HL-60/S4 (cell line): ENCODE data around the gene TSPO2.

ENCODE experiments used
- in situ Hi-C: fragments of 300-500 bp; cut with MboI; formaldehyde crosslinking; loops from 2 replicates; pipeline ENCODE4 v1.14.3; 2022; ENCODE audit warnings: low sequenced_read_pairs

TSPO2 gene

DNA sequence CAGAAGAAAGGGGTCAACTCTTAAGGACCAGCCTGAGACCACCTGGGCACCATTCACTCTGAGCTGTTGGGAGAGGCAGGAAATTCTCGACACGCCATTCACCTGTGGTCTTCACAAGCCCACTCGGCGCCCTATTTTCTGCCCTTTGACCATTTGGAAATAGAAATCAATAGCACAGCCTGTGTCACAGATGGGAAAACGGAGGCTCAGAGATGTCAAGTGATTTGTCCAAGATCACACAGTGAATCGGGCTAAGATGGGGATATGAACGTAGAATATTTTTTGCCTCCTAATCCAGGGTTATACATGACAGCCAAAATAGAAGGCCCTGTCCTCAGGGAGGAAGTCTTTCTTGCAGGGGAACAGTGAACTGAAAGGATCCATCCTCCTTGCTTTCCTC, 7.7 kb downstream of the TSPO2 start:
- in situ Hi-C loops, result no loop called here

DNA sequence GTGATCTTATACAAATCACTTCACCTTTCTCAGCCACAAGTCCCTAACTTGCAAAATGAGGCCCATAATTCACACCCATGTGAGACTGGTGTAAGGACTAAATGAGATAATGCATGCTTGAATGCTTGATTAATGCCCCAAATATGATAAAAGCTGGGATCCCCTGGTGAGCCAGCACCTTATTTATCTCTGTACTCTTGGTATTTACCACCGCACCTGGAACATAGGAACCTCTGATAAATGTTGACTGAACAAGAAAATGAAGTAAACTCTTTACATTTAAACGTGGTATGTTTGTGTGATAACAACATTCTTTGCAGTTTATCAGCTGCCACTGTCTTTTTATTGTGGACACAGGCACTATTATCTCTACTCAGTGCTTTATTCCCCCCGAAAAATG, 8.3 kb downstream of the TSPO2 start:
- in situ Hi-C loops, result no loop called here

DNA sequence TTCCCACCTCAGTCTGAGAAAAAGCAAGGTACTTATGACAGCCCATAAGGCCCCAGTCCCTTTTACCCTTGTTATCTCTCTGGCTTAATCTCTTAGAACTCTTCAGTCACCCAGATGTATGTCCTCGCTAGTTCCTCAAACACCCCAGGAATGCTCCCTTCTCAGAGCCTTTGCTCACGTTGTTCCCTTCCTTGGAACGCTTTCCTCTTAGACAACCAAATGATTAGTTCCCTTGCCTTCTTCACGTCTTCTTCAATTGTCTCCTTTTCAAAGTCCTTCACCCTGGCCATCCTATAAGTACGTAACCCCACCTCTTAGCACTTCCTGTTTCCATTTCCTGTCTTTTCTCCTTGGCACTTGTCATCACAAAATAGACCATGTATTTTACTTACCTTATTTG, 9.6 kb downstream of the TSPO2 start:
- in situ Hi-C loops, result no loop called here

DNA sequence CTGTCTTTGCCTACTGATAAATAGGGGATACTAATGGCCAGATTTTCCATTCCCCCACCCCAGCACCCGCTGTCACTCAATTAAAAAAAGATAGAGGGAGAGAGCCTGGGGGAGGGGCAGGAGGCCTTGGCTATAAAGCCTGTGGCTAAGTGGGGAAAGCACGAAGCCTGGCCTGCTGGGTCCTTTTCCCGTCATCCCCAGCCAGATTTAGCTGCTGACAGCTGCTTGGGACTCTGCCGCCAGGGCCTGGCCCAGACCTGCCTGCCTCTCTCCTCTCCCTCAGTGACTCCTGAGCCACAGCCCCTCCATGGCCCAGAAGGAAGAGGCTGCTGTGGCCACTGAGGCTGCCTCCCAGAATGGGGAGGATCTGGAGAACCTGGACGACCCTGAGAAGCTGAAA, 10.8 kb downstream of the TSPO2 start, which contains the start of gene APOBEC2:
Gene APOBEC2 (plus strand): TSS at position 162 of the 400 bp plus-strand sequence. CDS start 146 bp downstream, at position 308.
- in situ Hi-C loops, result no loop called here

DNA sequence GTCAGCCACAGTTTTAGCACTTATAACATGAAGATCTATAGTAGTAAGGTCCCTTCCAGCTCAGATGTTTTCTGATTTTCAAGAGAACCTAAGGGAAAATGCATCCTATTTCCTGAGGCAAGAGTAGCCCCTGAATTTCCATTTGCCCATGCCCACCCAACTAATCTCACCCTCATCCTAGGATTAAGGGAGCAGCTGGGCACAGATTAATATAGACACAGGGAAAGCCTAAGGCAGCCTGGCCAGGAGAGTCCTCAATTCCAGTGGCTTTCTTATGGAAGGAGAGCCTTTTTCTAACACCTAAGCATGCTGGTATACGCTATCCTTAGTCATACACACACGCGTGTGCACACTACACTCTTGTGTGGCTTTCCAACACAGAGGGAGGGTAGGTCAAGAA, 12.2 kb downstream of the TSPO2 start:
- in situ Hi-C loops, result no loop called here

DNA sequence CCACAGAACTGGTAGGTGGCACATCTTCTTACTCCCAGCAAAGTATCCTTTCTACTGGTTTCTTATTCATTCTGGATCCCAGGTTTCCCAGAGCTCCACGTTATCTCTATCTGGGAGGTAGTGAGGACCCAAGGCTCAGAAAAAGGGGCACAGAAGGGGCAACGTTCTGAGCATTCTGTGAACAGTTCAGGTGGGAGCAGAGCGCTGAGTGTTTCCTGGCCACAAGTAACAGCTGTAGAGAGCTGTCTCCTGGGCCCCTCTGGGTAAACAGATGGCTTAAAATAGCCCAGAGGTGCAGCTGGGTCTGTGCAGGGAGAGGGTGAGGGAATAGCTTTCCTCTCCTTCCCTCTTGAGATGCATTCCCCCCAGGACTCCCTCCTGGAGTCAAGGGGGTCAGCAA, 12.9 kb downstream of the TSPO2 start:
- in situ Hi-C loops, result no loop called here

DNA sequence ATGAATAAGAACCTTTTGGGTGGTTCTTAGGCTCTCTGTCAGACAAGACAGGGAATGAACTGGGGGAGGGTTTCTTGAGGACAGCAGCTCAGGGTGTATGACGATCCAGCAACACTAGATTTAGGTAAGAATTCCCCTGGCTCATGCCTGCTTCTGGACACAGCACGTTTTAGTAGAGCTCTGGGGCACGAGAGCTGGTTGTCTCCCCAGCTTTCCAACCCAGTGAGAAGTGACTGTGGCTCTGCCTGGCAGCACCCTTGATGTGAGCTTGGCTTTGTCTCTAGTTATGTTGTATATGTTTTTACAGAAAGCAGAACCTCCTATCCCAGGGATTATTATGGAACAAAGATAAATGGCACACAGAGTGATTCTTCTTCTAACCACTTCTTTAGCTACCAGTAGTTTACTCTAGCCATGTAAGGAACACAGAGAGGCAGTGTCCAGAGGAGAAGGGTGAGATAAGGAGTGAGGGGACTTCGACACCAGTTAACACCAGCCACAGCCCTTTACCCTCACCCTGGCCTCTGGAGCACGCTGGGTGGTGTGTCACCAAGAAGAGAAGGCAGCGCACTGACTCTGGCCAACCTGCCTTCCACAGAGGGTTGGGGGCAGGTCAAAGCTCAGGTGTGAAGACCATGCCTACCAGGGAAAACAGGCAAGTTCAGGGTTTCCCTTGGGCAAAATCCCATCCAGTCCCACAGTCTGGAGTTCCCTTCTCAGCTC, 14.7 kb downstream of the TSPO2 start:
- in situ Hi-C loops, result no loop called here

DNA sequence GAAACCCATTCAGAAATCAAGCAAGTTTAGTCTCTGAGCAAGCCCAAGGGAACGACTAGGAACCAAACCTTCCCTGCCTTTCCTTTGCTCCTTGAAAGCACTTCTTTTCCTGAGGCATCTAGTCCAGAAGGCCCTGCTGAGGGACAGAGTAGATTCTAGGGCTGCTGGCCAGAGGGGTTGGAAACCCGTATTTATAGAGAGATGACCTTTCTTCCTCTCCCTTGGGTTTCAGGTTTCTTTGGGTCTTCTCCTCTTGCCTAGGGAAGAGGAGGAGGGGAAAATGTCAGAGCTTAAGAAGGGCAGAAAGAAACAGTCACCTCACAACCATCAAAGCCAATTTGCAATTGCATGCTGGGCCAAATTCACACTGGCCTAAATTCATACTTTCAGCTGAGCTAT, 16.5 kb downstream of the TSPO2 start:
- in situ Hi-C loops, result no loop called here

DNA sequence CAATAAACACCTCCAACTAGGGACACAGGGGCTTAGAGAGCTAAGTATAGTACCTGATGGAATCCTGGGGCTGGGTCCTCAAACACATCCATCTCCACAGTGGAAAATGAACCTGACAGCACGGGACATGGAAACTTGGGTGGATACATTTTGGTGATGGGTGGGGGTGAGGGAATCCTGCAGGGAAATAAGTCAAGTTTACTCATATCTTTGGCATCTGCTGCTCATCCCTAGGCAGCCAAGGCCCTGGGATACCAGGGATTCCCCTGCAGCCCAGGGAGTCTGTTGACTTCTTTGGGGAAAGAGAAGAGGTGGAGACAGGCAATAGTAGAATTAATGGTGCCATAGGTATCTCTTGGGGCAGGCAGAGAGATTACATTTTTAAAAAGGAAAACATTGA, 17.3 kb downstream of the TSPO2 start:
- in situ Hi-C loops, result no loop called here

DNA sequence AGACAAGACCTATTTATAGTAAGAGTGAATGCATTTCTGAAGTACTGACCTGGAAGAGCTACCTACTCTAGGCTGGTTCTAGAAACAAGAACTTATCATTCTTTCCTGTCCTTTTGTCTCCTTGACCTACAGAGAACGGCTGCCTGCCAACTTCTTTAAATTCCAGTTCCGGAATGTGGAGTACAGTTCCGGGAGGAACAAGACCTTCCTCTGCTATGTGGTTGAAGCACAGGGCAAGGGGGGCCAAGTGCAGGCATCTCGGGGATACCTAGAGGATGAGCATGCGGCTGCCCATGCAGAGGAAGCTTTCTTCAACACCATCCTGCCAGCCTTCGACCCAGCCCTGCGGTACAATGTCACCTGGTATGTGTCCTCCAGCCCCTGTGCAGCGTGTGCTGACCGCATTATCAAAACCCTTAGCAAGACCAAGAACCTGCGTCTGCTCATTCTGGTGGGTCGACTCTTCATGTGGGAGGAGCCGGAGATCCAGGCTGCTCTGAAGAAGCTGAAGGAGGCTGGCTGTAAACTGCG, 19.0 kb downstream of the TSPO2 start:
- in situ Hi-C loops, result no loop called here

DNA sequence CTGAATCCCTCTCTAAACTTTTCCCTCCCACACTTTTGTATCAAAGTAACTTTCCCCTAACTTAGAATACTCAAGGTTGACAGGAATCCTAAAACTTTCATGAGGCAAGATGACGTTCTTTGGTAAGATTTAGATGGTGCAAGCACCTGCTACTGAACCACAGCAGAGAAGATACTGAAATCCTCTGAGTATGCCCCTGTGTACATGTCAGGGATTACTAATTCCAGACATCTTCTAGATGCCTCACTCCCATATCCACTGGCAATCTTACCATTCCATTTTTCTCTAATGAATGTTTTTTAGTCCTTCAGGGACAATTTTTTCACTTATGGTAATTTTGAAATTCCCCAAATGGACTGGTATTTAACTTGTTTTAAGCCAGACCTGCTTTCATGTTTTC, 19.8 kb downstream of the TSPO2 start:
- in situ Hi-C loops, result no loop called here

DNA sequence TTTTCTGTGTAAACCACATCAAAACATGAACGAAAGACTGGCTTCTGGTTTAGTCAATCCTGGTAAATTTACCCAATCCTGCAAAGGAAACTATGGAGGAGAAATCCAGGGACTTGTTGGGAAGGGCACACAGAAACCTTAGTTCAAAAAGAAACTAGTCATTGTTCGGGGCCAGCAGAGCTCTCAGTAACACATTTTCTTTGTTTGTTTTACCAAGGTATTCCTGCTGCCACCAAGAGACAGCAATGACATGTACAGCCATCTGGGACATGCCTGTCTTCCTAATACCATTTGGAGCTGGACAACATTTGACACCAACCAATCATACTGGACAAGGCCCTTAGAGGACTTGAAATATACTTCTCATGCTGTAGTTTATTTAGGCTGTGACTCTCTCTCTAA, 21.6 kb downstream of the TSPO2 start:
- in situ Hi-C loops, result no loop called here

DNA sequence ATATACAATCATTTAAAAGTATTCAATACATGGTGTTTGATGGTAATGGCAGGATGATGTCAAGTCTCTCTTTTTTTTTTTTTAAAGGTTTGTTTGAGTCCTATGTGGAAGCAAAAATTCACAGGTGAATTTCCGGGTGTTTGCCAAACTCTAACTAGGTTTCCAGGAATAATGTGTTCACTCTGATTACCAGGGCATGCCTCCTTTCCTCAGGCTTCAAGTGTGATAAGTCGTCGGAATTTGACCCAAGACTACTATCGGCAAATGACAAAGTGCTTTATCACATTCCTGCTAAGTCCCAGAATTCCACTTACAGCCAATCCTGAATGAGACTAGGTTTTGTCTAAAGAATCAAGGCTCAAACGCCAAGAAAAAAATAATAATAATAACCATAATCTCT, 22.6 kb downstream of the TSPO2 start:
- in situ Hi-C loops, result no loop called here

DNA sequence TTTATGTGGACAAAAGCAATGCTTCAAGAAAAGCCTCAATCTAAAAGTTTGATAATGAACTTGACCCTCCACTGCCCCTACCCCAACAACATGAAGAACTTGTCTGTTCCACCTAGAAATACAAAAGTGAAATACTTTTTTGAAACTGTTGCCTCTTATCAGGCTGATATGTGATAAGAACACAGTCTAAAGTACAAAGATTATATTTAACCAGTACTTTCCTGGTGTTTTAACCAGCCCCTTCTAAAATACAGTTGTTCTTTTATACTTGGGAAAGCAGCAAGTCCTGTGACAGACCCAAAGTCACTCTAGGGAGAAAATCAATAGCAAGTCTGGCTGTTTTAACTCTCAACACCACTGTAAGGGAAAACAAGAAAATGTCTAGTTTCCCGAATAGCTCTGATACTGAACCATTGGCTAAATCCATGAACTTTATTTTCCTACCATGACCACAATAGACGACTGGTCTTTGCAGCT, 23.3 kb downstream of the TSPO2 start:
- in situ Hi-C loops, result no loop called here

DNA sequence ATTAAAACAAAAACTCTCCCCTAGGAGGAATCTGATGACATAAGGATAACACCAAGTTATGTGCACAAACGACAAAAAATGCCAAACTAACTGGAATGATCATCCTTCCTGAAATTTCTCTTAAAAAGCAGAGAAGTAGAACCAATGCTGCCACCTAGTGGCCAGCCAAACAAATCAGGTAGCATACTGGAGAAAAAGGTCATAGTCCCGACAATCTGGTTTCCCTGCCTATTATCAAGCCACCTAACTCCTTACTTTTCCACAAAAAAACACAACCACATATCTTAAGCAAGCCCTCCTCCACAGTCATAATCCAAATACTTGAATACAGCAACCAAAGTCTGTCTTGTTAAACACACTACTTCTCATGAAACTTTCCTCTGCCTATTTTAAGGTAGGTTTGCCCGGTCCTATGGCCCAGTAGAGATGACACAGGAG, 24.6 kb downstream of the TSPO2 start:
- in situ Hi-C loops, result no loop called here

DNA sequence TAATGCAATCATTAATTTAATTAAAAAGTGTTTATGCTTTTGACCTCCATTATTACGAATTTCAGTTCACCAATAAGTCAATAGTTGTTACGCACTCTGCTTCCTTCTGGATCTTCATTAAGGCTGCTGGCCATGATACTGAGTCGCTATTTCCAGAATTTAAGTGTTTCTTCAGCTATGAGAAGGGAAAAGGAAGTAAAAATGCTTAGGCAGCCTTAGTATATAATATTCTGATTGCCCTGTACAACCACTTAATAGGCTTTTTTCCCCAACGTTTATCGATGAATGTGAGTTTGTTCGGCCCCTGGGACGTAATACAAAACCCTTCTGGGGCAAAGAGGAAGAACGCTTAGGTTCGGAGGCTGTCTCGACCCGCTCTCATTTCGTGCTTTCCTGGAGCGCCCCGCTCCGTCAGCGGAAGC, 29.2 kb downstream of the TSPO2 start:
- in situ Hi-C loops, result loop anchor here (10.0 kb wide), 1 partner anchor 113 kb away; no protein-coding TSS in a partner anchor

DNA sequence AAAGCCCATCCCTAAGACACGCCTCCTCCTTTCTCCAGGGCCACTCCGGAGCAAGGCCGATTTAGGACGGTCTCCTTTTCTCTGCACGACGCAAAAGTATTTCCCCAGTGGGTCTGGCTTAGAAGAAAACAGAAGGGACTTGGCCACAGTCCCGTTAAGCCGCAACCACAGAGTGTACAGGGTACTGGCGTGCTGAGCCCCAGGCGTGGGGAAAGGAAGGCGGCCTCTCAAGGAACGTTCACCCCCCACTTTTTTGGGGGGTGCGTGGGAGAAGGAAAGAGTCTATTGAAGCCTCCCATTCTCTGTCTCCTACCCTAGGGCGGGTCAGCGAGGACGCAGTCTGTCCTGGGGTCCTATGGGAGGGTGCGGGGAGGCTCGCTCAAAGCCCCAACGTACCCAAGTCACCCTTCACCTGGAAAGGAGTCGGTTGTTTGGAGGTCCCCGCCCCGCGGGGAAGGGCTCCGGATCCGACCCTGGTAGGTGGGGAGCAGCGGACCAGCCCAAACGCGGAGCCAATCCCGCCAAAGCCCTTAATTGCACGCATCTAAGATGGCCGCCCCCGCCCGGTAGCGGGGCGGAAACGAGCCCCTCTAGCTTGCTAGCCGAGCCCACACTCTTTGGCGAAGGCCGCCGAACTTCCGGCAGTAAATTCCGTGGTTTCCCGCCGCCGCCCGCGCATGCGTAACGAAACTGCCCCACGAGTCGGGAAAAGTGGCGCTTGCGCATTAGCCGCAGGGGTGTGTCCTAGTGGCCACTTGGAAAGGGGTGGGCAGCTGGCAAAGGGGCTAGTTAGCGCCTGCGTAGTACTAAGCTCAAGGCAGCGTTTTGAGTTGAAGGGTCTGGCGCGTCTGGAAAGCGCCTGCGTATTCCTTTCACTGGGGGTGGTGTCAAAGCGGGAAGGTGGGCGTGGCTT, 29.9 kb downstream of the TSPO2 start, which contains the start of gene OARD1:
Gene OARD1 (minus strand): TSS at position 434 of the 913 bp plus-strand sequence. CDS start 722 bp downstream, outside the sequence.
- in situ Hi-C loops, result loop anchor here (10.0 kb wide), 1 partner anchor 113 kb away; no protein-coding TSS in a partner anchor

DNA sequence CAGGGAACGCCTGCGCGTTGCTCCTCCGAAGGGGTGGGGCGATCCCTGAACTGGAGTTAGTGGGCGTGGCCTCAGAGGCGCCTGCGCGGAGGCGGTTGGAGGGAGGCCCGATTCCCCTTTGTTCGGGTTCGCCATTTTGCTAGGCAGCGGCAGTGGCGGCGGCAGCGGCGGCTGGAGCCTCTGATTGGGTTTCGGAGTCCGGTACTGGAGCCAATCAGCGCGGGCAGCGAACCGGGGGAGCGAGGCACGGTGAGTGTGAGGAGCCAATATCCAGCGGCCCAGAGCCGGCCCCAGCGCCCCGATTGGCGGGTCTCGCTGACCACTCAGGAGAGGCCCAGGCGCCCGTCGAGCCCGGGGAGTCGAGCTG, 30.6 kb downstream of the TSPO2 start, which contains the start of gene NFYA:
Gene NFYA (plus strand): TSS at position 139 of the 367 bp plus-strand sequence. CDS start 6,116 bp downstream, outside the sequence.
- in situ Hi-C loops, result loop anchor here (10.0 kb wide), 1 partner anchor 112 kb away; no protein-coding TSS in a partner anchor

DNA sequence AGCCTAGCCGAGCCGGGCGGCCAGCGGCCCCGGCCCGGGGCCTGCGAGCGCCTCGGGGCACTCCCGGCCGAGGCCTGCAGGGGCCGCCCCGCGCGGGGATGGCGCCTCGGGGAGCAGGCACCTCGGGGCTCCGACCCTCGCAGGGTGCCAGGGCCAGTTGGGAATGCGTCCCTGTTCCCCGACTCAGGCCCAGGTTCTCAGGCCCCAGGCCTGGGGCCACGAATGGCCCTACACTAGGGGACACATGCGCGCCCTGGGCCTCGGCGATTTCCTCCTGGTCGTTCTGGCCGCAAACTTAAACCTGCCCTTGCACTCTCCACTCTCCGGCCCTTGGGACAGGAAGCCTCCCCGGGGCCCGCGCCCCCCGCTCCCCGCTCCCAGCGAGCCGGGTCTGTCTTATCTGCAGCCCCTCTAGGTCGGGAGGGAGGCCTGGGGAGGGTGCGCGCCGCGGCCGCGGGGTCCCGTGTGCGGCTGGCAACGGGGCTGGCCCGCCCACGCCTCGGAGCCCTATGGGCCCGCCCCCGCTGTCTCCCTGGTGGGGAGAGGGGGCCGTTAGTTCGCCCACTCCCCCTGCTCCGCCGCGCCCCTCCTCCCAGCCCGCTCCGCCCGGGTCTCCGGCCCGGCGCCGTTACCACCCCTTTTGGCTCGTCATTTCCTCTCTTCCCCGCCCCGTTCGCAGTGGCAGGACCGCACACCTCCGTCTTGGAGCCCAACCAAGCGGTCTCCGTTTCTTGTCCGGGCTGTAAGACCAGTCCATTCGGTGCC, 31.1 kb downstream of the TSPO2 start:
- in situ Hi-C loops, result loop anchor here (10.0 kb wide), 1 partner anchor 111 kb away; no protein-coding TSS in a partner anchor
